HEK293 (cell line): ENCODE results near the gene AFDN.

Source experiments
- CTCF ChIA-PET: fragments of 350-600 bp; formaldehyde crosslinking; extraction: SDS; loops from one replicate; lab custom pipeline; 2021; ENCODE audit warnings: antibody characterized with exemption; lab: Yijun Ruan, JAX
- POLR2A ChIA-PET: fragments of 300-600 bp; formaldehyde crosslinking; extraction: SDS; loops from one replicate; lab custom pipeline; 2020; ENCODE audit warnings: antibody characterized with exemption, inconsistent platforms; lab: Yijun Ruan, JAX
- H3K27ac ChIP-seq: fragments of 200-500 bp; sonication (Bioruptor generic); 2 replicates; pipeline ENCODE4 v1.5.1; 2014; ENCODE audit warnings: low read depth, low read length, control low read depth, inconsistent platforms; ENCODE audit errors: extremely low read depth
- H3K36me3 ChIP-seq, 2 experiments: fragments of 200-500 bp in 1 of 2; sonication (Bioruptor generic) in 1 of 2; 1 replicate in 1 of 2; 2 replicates in 1 of 2; pipeline ENCODE4 v1.5.1; 2014 to 2017; ENCODE audit warnings: inconsistent platforms in 2 of 2, low read length in 2 of 2; ENCODE audit not compliant: control insufficient read depth in 2 of 2, insufficient read depth in 1 of 2
- H3K4me1 ChIP-seq: fragments of 200-500 bp; sonication (Bioruptor generic); 2 replicates; pipeline ENCODE4 v1.5.1; 2014; ENCODE audit warnings: mild to moderate bottlenecking, low read length, inconsistent platforms; ENCODE audit not compliant: control insufficient read depth, insufficient read depth
- H3K4me3 ChIP-seq: 2 replicates; pipeline ENCODE4 v1.5.1; 2011; ENCODE audit warnings: low read depth, mild to moderate bottlenecking, control low read depth, low read length, moderate library complexity
- H3K9me3 ChIP-seq: fragments of 200-500 bp; sonication (Bioruptor generic); 2 replicates; pipeline ENCODE4 v1.5.1; 2014; ENCODE audit warnings: low read depth, low read length, inconsistent platforms; ENCODE audit not compliant: control insufficient read depth, insufficient read depth
- MZF1 ChIP-seq: fragments of 450-650 bp; formaldehyde crosslinking; IDR thresholded peaks from 2 replicates; pipeline ENCODE4 v1.5.1; 2017; ENCODE audit warnings: missing biosample characterization, missing genetic modification characterization, borderline replicate concordance
- SP7 ChIP-seq: fragments of 450-650 bp; formaldehyde crosslinking; IDR thresholded peaks from 2 replicates; pipeline ENCODE4 v1.5.1; 2016; ENCODE audit warnings: missing biosample characterization, missing genetic modification characterization
- ZNF112 ChIP-seq: fragments of 450-650 bp; formaldehyde crosslinking; IDR thresholded peaks from 2 replicates; pipeline ENCODE4 v1.5.0; 2017; ENCODE audit warnings: missing biosample characterization, missing genetic modification characterization
- ZNF175 ChIP-seq: fragments of 450-650 bp; formaldehyde crosslinking; IDR thresholded peaks from 2 replicates; pipeline ENCODE4 v1.5.1; 2016; ENCODE audit warnings: missing biosample characterization, missing genetic modification characterization
- ZNF266 ChIP-seq: fragments of 450-650 bp; formaldehyde crosslinking; IDR thresholded peaks from 2 replicates; pipeline ENCODE4 v1.5.1; 2016; ENCODE audit warnings: missing biosample characterization, missing genetic modification characterization, low read depth
- ZNF311 ChIP-seq: fragments of 450-650 bp; formaldehyde crosslinking; IDR thresholded peaks from 2 replicates; pipeline ENCODE4 v1.5.1; 2017; ENCODE audit warnings: missing biosample characterization, missing genetic modification characterization, borderline replicate concordance
- ZNF391 ChIP-seq: fragments of 450-650 bp; formaldehyde crosslinking; IDR thresholded peaks from 2 replicates; pipeline ENCODE4 v1.5.1; 2016; ENCODE audit warnings: low read depth, missing biosample characterization, missing genetic modification characterization, borderline replicate concordance
- ZNF629 ChIP-seq: fragments of 450-650 bp; formaldehyde crosslinking; IDR thresholded peaks from 2 replicates; pipeline ENCODE4 v1.5.1; 2017; ENCODE audit warnings: missing biosample characterization, missing genetic modification characterization
- ZNF660 ChIP-seq: fragments of 450-650 bp; IDR thresholded peaks from 2 replicates; pipeline ENCODE4 v1.5.1; 2018; ENCODE audit warnings: missing biosample characterization, mild to moderate bottlenecking, missing genetic modification characterization
- ZNF776 ChIP-seq: fragments of 450-650 bp; formaldehyde crosslinking; IDR thresholded peaks from 2 replicates; pipeline ENCODE4 v1.5.0; 2017; ENCODE audit warnings: missing biosample characterization, missing genetic modification characterization, borderline replicate concordance
- ZXDB ChIP-seq: fragments of 450-650 bp; formaldehyde crosslinking; IDR thresholded peaks from 2 replicates; pipeline ENCODE4 v1.5.1; 2016; ENCODE audit warnings: missing biosample characterization, missing genetic modification characterization
- TF ChIP-seq, protein P1 (sequence below): fragments of 450-650 bp; formaldehyde crosslinking; IDR thresholded peaks from 2 replicates; pipeline ENCODE4 v1.5.1; 2016; ENCODE audit warnings: missing biosample characterization, missing genetic modification characterization
- TF ChIP-seq, protein P2 (sequence below): sonication (generic); formaldehyde crosslinking; IDR thresholded peaks from 2 replicates; pipeline ENCODE4 v1.8.1; 2022; ENCODE audit warnings: mild to moderate bottlenecking, moderate library complexity, missing genetic modification reagents
- TF ChIP-seq, protein P3 (sequence below): fragments of 450-650 bp; formaldehyde crosslinking; IDR thresholded peaks from 2 replicates; pipeline ENCODE4 v1.5.1; 2016; ENCODE audit warnings: missing biosample characterization, missing genetic modification characterization
- TF ChIP-seq, protein P4 (sequence below): fragments of 450-650 bp; formaldehyde crosslinking; IDR thresholded peaks from 2 replicates; pipeline ENCODE4 v1.5.1; 2016; ENCODE audit warnings: missing biosample characterization, missing genetic modification characterization, borderline replicate concordance
- TF ChIP-seq, protein P5 (sequence below): fragments of 450-650 bp; formaldehyde crosslinking; IDR thresholded peaks from 2 replicates; pipeline ENCODE4 v1.5.1; 2017; ENCODE audit warnings: missing biosample characterization, mild to moderate bottlenecking, missing genetic modification characterization, moderate library complexity

Gene AFDN

DNA sequence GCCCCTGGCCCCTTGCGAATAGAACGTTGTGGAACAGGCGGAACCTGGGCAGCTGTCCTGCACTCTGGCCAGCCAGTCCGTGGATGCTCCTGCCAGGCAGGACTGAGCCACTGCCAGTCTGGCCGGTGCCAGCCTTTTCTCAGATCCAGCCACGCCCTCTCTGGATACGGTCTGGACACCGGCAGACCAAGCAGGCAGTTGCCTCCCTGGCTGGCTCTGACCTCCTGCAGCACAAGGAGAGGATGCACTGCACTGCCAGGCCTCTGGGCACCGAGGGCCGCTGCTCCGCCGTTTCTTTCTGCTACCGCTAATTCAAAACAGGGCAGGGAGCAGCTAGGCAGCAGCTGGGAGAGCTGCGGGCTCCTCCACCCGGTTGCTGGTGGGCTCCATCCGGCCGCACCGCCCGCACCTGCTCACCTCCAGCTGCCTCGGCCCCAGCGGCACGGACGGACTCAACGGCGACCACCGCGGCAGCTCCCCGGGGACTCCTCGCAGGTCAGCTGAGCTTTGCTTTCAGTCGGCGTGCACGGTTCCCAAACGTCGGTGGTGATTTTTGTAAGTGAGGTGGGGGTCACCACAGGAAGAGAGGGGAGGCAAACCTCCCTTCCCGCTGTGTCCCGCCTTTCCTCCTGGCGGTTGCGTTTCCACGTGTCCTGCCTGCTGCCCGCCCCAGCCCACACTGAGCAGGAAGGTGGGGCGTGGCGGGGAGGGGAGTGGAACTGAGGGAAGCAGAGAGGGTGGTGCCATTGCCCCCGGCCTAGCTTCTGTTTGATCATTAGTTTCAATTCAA is 30.3 kb upstream of the AFDN start:
- CTCF ChIA-PET: interaction anchor here (0.6 to 0.7 kb wide), 2 partner anchors 20 to 271 kb away, joined by 3 read pairs; no protein-coding TSS in a partner anchor
- H3K9me3 ChIP-seq: no peaks in the 10 kb centered on the region
- no peaks in the 10 kb centered on the region for H3K36me3 ChIP-seq
- H3K27ac ChIP-seq: no peak overlapping the region
- POLR2A ChIA-PET: no interaction called here
- TF ChIP-seq, protein P1, sequence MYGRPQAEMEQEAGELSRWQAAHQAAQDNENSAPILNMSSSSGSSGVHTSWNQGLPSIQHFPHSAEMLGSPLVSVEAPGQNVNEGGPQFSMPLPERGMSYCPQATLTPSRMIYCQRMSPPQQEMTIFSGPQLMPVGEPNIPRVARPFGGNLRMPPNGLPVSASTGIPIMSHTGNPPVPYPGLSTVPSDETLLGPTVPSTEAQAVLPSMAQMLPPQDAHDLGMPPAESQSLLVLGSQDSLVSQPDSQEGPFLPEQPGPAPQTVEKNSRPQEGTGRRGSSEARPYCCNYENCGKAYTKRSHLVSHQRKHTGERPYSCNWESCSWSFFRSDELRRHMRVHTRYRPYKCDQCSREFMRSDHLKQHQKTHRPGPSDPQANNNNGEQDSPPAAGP (tag by site-specific recombination): no peak
- TF ChIP-seq ZNF660 (tag by site-specific recombination): no peak
- no peak for TF ChIP-seq ZNF311
- TF ChIP-seq, protein P2, sequence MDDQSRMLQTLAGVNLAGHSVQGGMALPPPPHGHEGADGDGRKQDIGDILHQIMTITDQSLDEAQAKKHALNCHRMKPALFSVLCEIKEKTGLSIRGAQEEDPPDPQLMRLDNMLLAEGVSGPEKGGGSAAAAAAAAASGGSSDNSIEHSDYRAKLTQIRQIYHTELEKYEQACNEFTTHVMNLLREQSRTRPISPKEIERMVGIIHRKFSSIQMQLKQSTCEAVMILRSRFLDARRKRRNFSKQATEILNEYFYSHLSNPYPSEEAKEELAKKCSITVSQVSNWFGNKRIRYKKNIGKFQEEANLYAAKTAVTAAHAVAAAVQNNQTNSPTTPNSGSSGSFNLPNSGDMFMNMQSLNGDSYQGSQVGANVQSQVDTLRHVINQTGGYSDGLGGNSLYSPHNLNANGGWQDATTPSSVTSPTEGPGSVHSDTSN (CRISPR knock-in tag): no peak
- TF ChIP-seq ZXDB: no peak
- TF ChIP-seq SP7 (tag by site-specific recombination): no peak
- no peak for TF ChIP-seq MZF1
- TF ChIP-seq, protein P3, sequence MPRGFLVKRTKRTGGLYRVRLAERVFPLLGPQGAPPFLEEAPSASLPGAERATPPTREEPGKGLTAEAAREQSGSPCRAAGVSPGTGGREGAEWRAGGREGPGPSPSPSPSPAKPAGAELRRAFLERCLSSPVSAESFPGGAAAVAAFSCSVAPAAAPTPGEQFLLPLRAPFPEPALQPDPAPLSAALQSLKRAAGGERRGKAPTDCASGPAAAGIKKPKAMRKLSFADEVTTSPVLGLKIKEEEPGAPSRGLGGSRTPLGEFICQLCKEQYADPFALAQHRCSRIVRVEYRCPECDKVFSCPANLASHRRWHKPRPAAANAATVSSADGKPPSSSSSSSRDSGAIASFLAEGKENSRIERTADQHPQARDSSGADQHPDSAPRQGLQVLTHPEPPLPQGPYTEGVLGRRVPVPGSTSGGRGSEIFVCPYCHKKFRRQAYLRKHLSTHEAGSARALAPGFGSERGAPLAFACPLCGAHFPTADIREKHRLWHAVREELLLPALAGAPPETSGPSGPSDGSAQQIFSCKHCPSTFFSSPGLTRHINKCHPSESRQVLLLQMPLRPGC (tag by site-specific recombination): no peak
- no peak for TF ChIP-seq ZNF776 (tag by site-specific recombination)
- TF ChIP-seq, protein P4, sequence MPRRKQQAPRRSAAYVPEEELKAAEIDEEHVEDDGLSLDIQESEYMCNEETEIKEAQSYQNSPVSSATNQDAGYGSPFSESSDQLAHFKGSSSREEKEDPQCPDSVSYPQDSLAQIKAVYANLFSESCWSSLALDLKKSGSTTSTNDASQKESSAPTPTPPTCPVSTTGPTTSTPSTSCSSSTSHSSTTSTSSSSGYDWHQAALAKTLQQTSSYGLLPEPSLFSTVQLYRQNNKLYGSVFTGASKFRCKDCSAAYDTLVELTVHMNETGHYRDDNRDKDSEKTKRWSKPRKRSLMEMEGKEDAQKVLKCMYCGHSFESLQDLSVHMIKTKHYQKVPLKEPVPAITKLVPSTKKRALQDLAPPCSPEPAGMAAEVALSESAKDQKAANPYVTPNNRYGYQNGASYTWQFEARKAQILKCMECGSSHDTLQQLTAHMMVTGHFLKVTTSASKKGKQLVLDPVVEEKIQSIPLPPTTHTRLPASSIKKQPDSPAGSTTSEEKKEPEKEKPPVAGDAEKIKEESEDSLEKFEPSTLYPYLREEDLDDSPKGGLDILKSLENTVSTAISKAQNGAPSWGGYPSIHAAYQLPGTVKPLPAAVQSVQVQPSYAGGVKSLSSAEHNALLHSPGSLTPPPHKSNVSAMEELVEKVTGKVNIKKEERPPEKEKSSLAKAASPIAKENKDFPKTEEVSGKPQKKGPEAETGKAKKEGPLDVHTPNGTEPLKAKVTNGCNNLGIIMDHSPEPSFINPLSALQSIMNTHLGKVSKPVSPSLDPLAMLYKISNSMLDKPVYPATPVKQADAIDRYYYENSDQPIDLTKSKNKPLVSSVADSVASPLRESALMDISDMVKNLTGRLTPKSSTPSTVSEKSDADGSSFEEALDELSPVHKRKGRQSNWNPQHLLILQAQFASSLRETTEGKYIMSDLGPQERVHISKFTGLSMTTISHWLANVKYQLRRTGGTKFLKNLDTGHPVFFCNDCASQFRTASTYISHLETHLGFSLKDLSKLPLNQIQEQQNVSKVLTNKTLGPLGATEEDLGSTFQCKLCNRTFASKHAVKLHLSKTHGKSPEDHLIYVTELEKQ (tag by site-specific recombination): no peak
- TF ChIP-seq ZNF112 (tag by site-specific recombination): no peak
- TF ChIP-seq, protein P5, sequence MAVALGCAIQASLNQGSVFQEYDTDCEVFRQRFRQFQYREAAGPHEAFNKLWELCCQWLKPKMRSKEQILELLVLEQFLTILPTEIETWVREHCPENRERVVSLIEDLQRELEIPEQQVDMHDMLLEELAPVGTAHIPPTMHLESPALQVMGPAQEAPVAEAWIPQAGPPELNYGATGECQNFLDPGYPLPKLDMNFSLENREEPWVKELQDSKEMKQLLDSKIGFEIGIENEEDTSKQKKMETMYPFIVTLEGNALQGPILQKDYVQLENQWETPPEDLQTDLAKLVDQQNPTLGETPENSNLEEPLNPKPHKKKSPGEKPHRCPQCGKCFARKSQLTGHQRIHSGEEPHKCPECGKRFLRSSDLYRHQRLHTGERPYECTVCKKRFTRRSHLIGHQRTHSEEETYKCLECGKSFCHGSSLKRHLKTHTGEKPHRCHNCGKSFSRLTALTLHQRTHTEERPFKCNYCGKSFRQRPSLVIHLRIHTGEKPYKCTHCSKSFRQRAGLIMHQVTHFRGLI (tag by site-specific recombination): no peak
- TF ChIP-seq ZNF266 (tag by site-specific recombination): no peak
- no peak for TF ChIP-seq ZNF175 (tag by site-specific recombination)
- TF ChIP-seq ZNF391 (tag by site-specific recombination): no peak
- no peak for TF ChIP-seq ZNF629 (tag by site-specific recombination)
- no peaks in the 10 kb centered on the region for H3K4me1 ChIP-seq
- no peak overlapping the region for H3K4me3 ChIP-seq
